Spleen (tissue), 11 donors: ENCODE data around the gene CACNA1C. TPM values are rescaled to one million over a fixed set of nuclear protein-coding genes. Genes with fewer than 3 reads are reported as not detected.
A peak's percentile ranks its signal among the peaks of the same experiment; 100 is the strongest.

Experiments
- DNase-seq: peaks from one replicate; pipeline ENCODE4 v3.0.0-alpha.2; 2020
- H3K27ac ChIP-seq, 8 donors: fragments of 200-600 bp; sonication (generic) in 7 of 8; 1 replicate in 4 of 8; 2 replicates in 4 of 8; pipeline versions ENCODE4 v1.5.0 to v1.8.0; 2016 to 2021; ENCODE audit warnings: inconsistent platforms in 4 of 8, mild to moderate bottlenecking in 4 of 8, moderate library complexity in 1 of 8
- H3K27me3 ChIP-seq, 7 donors: fragments of 200-600 bp; sonication (generic) in 6 of 7; replicated peaks in 1 of 7; 1 replicate in 4 of 7; 2 replicates in 3 of 7; pipeline versions ENCODE4 v1.5.0 to v1.8.0; 2016 to 2021; ENCODE audit warnings: inconsistent platforms in 3 of 7, mild to moderate bottlenecking in 1 of 7
- H3K36me3 ChIP-seq, 6 donors: fragments of 200-600 bp; sonication (generic) in 5 of 6; 1 replicate in 4 of 6; 2 replicates in 2 of 6; pipeline versions ENCODE4 v1.5.0 to v1.8.0; 2016 to 2021; ENCODE audit warnings: inconsistent platforms in 2 of 6
- H3K4me1 ChIP-seq, 6 donors: fragments of 200-600 bp; sonication (generic) in 5 of 6; 1 replicate in 3 of 6; 2 replicates in 3 of 6; pipeline versions ENCODE4 v1.5.0 to v1.8.0; 2016 to 2021; ENCODE audit warnings: inconsistent platforms in 3 of 6
- H3K4me3 ChIP-seq, 8 donors: fragments of 200-600 bp; sonication (generic) in 7 of 8; 1 replicate in 4 of 8; 2 replicates in 4 of 8; pipeline versions ENCODE4 v1.5.0 to v1.8.0; 2016 to 2021; ENCODE audit warnings: inconsistent platforms in 4 of 8, mild to moderate bottlenecking in 4 of 8, moderate library complexity in 2 of 8
- H3K9me3 ChIP-seq, 8 donors: fragments of 200-600 bp; sonication (generic) in 7 of 8; 1 replicate in 4 of 8; 2 replicates in 4 of 8; pipeline versions ENCODE4 v1.5.0 to v1.8.0; 2016 to 2021; ENCODE audit warnings: inconsistent platforms in 4 of 8
- CTCF ChIP-seq, 11 experiments: fragments of 200-600 bp in 7 of 11; fragments of 450-650 bp in 4 of 11; sonication (generic) in 4 of 11; IDR thresholded peaks in 8 of 11; conservative IDR thresholded peaks in 3 of 11; 1 replicate in 7 of 11; 2 replicates in 4 of 11; pipeline versions ENCODE4 v1.4.0 to v1.8.0; 2016 to 2021; ENCODE audit warnings: antibody characterized with exemption in 11 of 11, inconsistent platforms in 4 of 11, mild to moderate bottlenecking in 1 of 11
- POLR2A ChIP-seq, 3 donors: fragments of 450-650 bp; IDR thresholded peaks; one replicate each; pipeline ENCODE4 v1.5.1; 2017; ENCODE audit warnings: antibody characterized with exemption in 3 of 3, mild to moderate bottlenecking in 1 of 3
- POLR2AphosphoS5 ChIP-seq, 3 donors: sonication (generic); formaldehyde crosslinking; IDR thresholded peaks; one replicate each; pipeline ENCODE4 v1.5.1; 2017; ENCODE audit warnings: antibody characterized with exemption in 3 of 3
- WGBS, 5 donors: extraction: QIAGEN DNeasy Blood & Tissue Kit in 3 of 5; methylation state at CpG; one replicate each; pipeline versions ENCODE4 v1.1.5 to v1.1.7; 2013 to 2018; 5-methylcytosine and 5-hydroxymethylcytosine counted together
- intact Hi-C: fragments of 100-400 bp; cut with DNase I; formaldehyde crosslinking; loops from one replicate; pipeline ENCODE4 v1.15.0; 2023; ENCODE audit warnings: low total_unique reads
- polyA plus RNA-seq, 3 donors: library from polyadenylated mRNA; stranded (reverse); fragments of 200-250 nt; gene quantifications; one replicate each; pipeline ENCODE4 v1.2.1, GENCODE V29; 2013
- total RNA-seq, 7 donors: library from RNA; depleted of rRNA in 3 of 7; stranded (reverse); fragments of >200 nt in 3 of 7; fragmentation: NEBNext Ultra II Directional in 4 of 7; extraction: Animal tissue kit (Norgen Biotek cat#: 25700) in 4 of 7; gene quantifications; one replicate each; pipeline versions ENCODE4 v1.1.0 to v1.2.1, GENCODE V29; 2016 to 2021
- donor health status: healthy with polysubstance abuse.
- donor health status: DM: no; HTN: no; CAD: no; lungs with moderate emphysema.
- donor health status: DM: no; HTN: no; CAD: no.
- donor health status: Bipolar disorder and iron deficiency.
- donor health status: healthy.
- donor health status: DM: no; HTN: no; CAD: no.
- donor health status: DM: yes; HTN: yes; CAD: no.

CACNA1C gene
- total and polyA plus RNA-seq, 10 donors = 0.67 to 27.6 (median 18.4) TPM

- Histone ChIP-seq H3K4me3 (no peak overlapping the region), H3K4me1 (no peaks in the 10 kb centered on the region), H3K27ac (no peak overlapping the region), H3K9me3 (no peaks in the 10 kb centered on the region), H3K27me3 (no peaks in the 10 kb centered on the region), H3K36me3 (peaks cover 0 to 50% (median 1%) of the 10 kb centered on the region in 6 donors)
- peak; percentile 51 for DNase-seq
- no peak for TF ChIP-seq POLR2A (IDR thresholded peaks at IDR 0.05)
- intact Hi-C loops = no loop called here
- WGBS, 5 donors = 69 to 94% (median 86%) methylated on average over 3 to 7 of the region's 7 CpGs
Observed at GRCh38 chr12:2664721-2665577, 612.2 kb downstream of the CACNA1C start.

DNA sequence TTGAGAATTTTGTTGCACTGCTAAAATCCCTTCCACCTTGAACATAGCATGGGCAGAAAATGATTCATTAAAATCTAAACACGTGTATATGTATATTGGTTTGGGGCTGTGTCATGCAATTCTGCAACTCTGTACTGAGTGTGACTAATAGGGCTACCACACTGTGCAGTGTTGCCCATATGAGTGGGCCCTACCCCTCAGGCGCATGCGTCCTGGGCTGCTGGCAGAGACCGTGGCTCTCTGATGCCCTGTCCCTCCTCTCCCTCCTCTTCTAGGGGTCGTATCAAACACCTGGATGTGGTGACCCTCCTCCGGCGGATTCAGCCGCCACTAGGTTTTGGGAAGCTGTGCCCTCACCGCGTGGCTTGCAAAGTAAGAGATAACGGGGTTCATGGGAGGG is 613.6 kb downstream of the CACNA1C start:
- Histone ChIP-seq H3K27ac (no peak overlapping the region), H3K36me3 (peaks cover 0 to 50% (median 3%) of the 10 kb centered on the region in 6 donors), H3K27me3 (no peaks in the 10 kb centered on the region), H3K4me3 (no peak overlapping the region), H3K9me3 (no peaks in the 10 kb centered on the region), H3K4me1 (no peaks in the 10 kb centered on the region)
- intact Hi-C loops = no loop called here
- WGBS, 5 donors = 83 to 89% (median 87%) methylated on average over 11 of the region's 11 CpGs
- TF ChIP-seq CTCF (IDR thresholded peaks at IDR 0.05 in 8 of 11, conservative IDR thresholded peaks at IDR 0.05 in 3 of 11) = no peak
- TF ChIP-seq POLR2A (IDR thresholded peaks at IDR 0.05) = no peak
- no peak for TF ChIP-seq POLR2AphosphoS5 (IDR thresholded peaks at IDR 0.05)
- DNase-seq = peak; percentile 21

DNA sequence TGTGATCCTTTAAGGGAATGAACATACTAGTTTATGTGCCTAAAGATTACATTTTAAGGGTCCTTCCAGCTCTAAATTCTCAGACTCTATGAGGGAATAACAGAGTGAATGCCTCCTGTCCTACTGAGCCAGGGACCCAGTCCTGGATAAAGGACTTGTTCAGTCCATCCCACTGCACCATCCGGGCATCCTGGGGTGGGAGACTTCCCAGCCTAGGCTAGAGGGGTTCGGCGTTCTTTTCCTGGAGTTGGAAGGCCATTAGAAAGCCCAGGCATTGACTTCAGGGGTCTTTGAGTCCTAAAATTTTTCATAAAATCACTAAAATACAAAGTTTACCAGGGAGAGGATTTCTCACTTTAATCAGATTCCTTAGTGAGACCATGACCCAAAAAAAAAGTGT is 614.1 kb downstream of the CACNA1C start:
- 86 to 97% (median 90%) methylated on average over 3 of the region's 3 CpGs for WGBS, 5 donors
- no peak overlapping the region for H3K4me3 ChIP-seq
- no peaks in the 10 kb centered on the region for H3K27me3 ChIP-seq
- H3K9me3 ChIP-seq = no peaks in the 10 kb centered on the region
- no peak for TF ChIP-seq POLR2A (IDR thresholded peaks at IDR 0.05)
- TF ChIP-seq POLR2AphosphoS5 (IDR thresholded peaks at IDR 0.05) = no peak
- TF ChIP-seq CTCF (IDR thresholded peaks at IDR 0.05 in 8 of 11, conservative IDR thresholded peaks at IDR 0.05 in 3 of 11) = no peak
- H3K36me3 ChIP-seq = peaks cover 0 to 50% (median 3%) of the 10 kb centered on the region in 6 donors
- H3K4me1 ChIP-seq = no peaks in the 10 kb centered on the region
- no peak overlapping the region for H3K27ac ChIP-seq
- peak; percentile 16 for DNase-seq
- intact Hi-C loops = no loop called here

DNA sequence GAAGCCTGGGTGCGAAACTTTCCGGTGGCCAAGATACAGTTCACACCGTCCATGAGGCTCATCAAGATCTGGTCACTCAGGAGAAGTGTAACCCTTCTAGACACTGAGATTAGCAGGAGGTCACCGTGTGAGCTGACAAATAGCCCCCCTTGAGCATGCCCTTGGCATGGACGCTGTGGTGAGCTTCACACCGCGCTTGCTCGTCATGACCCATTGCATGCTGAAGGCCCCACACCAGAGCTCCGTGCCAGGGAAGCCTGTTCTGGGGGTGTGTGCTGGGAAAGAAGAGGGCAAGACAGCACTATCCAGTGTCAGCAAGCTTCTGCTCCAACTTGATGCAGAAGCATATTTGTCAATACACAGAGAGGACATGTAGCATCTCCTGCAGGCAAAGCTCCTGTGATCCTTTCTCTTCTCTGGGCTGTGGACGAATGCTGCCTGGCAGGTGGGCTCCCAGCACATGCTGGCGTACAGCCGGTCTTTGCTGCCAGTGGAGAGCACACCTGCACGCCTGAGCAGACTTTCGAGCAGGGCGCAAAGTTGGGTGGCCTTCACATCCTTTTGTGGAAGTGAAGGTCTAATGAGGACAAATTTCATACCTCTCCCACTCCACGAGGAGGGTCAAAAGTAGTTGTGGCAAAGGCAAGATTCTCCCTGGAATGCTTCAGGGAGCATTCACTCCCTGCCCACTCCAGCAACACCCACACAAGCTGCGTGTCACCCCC is 615.1 kb downstream of the CACNA1C start:
- no peak overlapping the region for H3K27ac ChIP-seq
- H3K27me3 ChIP-seq = no peaks in the 10 kb centered on the region
- TF ChIP-seq POLR2AphosphoS5 (IDR thresholded peaks at IDR 0.05) (no peak), CTCF (IDR thresholded peaks at IDR 0.05 in 8 of 11, conservative IDR thresholded peaks at IDR 0.05 in 3 of 11) (no peak), POLR2A (IDR thresholded peaks at IDR 0.05) (no peak)
- DNase-seq = peak; percentile 33
- H3K4me1 ChIP-seq = no peaks in the 10 kb centered on the region
- WGBS, 5 donors = 82 to 92% (median 87%) methylated on average over 16 to 17 of the region's 17 CpGs
- H3K4me3 ChIP-seq = no peak overlapping the region
- no peaks in the 10 kb centered on the region for H3K9me3 ChIP-seq
- H3K36me3 ChIP-seq = peaks cover 0 to 50% (median 3%) of the 10 kb centered on the region in 6 donors
- intact Hi-C loops = no loop called here
